ENCODE results near the gene PDGFA. TPM values are rescaled to one million over a fixed set of nuclear protein-coding genes. Genes with fewer than 3 reads are reported as not detected.

Gene PDGFA
- total RNA-seq, 1 donor from 2014 or later, result 78.8 TPM

DNA sequence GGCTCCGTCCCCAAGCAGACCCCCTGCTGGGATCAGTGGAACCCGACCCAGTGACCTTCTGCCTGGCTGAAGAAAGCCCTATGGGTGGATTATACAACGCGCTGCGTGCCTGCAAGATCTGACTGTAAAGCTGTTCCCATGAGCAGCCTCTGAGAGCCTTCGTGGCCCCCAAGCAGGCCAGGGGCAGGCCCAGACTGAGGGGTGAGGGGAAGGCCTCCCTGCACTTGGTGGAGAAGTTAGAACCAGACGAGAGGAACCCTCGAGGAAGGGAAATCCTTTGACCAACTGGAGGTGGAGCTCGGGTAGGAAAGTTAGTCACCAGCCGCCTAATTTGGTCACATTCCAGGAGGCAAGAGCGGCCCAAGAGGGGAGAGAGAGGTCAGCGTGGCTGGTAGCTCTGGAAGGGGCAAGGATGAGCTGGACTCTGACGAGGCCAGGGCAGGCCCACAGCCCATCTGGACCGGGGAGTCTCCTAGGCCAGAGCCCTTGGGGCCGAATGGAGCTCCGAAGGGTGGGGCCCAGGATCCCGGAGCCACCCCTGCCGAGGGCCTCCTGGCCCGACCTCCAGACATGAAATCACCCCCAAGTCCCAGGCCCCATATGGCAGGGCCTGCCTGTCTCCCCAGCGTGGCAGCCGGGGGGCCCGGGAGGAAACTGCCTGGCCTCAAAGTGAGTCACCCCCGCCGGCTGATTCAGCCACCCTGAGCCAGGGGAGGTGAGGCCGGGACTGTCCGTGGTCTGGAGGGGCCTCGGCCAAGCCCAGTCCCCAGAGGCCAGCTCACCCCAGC is 23.3 kb upstream of the PDGFA start:
- no peak for DNase-seq (ENCODE audit: low spot score in 2 of 2, unreplicated experiment in 2 of 2)
- Mint-ChIP-seq H3K27ac (peak overlapping the region; percentile 76), H3K4me1 (peaks cover 24% of the 10 kb centered on the region), H3K9me3 (peaks cover 5% of the 10 kb centered on the region), H3K4me3 (no peak overlapping the region), H3K36me3 (peaks cover 6% of the 10 kb centered on the region), H3K27me3 (ENCODE audit: low read depth) (no peaks in the 10 kb centered on the region)
- TF ChIP-seq, protein P1, sequence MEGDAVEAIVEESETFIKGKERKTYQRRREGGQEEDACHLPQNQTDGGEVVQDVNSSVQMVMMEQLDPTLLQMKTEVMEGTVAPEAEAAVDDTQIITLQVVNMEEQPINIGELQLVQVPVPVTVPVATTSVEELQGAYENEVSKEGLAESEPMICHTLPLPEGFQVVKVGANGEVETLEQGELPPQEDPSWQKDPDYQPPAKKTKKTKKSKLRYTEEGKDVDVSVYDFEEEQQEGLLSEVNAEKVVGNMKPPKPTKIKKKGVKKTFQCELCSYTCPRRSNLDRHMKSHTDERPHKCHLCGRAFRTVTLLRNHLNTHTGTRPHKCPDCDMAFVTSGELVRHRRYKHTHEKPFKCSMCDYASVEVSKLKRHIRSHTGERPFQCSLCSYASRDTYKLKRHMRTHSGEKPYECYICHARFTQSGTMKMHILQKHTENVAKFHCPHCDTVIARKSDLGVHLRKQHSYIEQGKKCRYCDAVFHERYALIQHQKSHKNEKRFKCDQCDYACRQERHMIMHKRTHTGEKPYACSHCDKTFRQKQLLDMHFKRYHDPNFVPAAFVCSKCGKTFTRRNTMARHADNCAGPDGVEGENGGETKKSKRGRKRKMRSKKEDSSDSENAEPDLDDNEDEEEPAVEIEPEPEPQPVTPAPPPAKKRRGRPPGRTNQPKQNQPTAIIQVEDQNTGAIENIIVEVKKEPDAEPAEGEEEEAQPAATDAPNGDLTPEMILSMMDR (IDR thresholded peaks at IDR 0.05; ENCODE audit: unreplicated experiment), result no peak

DNA sequence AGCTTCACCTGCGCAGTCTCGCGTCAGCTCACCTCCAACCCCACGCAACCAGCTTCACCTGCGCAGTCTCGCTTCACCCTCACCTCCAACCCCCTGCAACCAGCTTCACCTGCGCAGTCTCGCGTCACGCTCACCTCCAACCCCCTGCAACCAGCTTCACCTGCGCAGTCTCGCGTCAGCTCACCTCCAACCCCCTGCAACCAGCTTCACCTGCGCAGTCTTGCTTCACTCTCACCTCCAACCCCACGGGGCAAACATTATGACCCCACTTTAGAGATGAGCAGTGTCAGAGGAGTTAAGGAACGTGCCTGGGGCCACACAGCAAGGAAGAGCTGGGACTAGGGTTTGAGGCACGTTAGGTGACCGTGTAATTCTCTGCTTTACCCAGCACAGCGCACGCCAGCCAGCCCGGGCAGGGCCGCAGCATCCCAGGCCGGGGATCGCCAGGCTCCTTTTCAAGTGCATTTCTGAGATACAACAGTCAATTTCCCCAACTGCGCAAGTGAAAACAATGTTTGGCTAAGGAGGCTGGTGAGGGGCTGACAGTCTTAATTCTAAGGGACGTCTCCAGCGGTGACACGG is 22.6 kb upstream of the PDGFA start:
- Mint-ChIP-seq H3K4me3 (no peak overlapping the region), H3K4me1 (peaks cover 24% of the 10 kb centered on the region), H3K9me3 (peaks cover 5% of the 10 kb centered on the region), H3K27me3 (ENCODE audit: low read depth) (no peaks in the 10 kb centered on the region), H3K36me3 (peaks cover 6% of the 10 kb centered on the region), H3K27ac (peak overlapping the region; percentile 76)
- DNase-seq (ENCODE audit: low spot score in 2 of 2, unreplicated experiment in 2 of 2), result no peak
- TF ChIP-seq, protein P1 (IDR thresholded peaks at IDR 0.05; ENCODE audit: unreplicated experiment), result no peak

DNA sequence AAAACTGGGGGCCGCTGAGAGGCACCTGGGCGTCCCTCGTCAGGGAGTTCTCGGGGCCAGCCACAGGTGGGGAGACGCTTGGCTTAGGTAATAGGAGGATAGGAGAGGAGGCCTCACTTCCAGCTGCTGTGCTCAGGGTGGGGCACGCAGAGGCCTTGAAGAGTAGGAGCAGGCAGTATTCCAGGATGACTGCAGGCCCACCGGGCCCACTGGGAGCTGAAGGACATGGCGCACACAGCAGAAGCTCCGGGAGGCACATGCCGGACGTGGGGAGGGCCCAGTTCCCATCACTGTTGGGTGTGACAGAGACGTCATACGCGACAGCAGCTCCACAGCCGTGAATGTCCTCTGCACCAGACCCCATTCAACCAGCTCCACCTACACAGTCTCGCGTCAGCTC is 22.0 kb upstream of the PDGFA start:
- Mint-ChIP-seq H3K4me1 (peaks cover 24% of the 10 kb centered on the region), H3K9me3 (peaks cover 5% of the 10 kb centered on the region), H3K36me3 (peaks cover 4% of the 10 kb centered on the region), H3K27ac (peak overlapping the region; percentile 8), H3K27me3 (ENCODE audit: low read depth) (no peaks in the 10 kb centered on the region), H3K4me3 (no peak overlapping the region)
- TF ChIP-seq, protein P1 (IDR thresholded peaks at IDR 0.05; ENCODE audit: unreplicated experiment), result no peak
- no peak for DNase-seq (ENCODE audit: low spot score in 2 of 2, unreplicated experiment in 2 of 2)

DNA sequence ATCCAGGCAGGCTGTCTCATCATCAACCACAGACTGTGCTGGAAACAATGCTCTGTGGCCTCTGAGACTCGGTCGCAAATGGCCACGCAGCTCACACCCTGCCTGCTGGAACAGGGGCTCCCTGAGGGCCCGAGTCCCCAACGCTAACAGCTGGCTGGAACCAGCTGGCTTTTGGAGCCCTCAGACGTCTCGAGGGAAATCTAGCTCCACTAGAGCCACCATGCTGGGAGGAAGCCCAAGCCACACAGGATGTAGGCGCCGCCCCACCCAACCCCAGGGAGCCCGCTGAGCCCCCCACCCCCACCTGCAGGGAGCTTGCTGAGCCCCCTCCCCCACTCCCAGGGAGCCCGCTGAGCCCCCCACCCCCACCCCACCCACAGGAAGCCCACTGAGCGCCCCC is 21.4 kb upstream of the PDGFA start:
- DNase-seq (ENCODE audit: low spot score in 2 of 2, unreplicated experiment in 2 of 2), result no peak
- Mint-ChIP-seq H3K9me3 (peaks cover 5% of the 10 kb centered on the region), H3K4me1 (peaks cover 24% of the 10 kb centered on the region), H3K36me3 (peaks cover 4% of the 10 kb centered on the region), H3K27ac (no peak overlapping the region), H3K4me3 (no peak overlapping the region), H3K27me3 (ENCODE audit: low read depth) (no peaks in the 10 kb centered on the region)
- TF ChIP-seq, protein P1 (IDR thresholded peaks at IDR 0.05; ENCODE audit: unreplicated experiment), result no peak

DNA sequence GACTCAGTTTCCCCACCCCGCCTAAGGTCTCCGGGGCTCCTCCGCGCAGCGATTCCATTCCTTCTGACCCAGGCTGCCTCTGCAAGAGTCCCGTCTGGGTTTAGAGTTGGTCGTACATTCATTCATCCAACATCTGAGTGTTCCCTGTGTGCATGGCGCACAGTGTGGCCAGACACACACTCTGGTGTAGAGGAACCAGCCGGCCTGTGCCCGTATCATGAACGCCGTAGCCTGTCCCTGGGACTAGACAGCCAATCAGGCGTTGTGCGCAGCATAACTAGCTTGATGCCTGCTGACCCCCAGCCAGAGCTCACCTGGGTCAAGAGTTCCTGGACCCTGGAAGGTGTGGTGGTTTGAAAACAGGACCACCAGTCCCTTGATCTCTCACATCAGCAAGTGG is 20.9 kb upstream of the PDGFA start:
- H3K36me3 Mint-ChIP-seq, result peaks cover 4% of the 10 kb centered on the region
- H3K9me3 Mint-ChIP-seq, result peaks cover 5% of the 10 kb centered on the region
- no peaks in the 10 kb centered on the region for H3K27me3 Mint-ChIP-seq (ENCODE audit: low read depth)
- peak overlapping the region; percentile 76 for H3K27ac Mint-ChIP-seq
- TF ChIP-seq, protein P1 (IDR thresholded peaks at IDR 0.05; ENCODE audit: unreplicated experiment), result no peak
- no peak for DNase-seq (ENCODE audit: low spot score in 2 of 2, unreplicated experiment in 2 of 2)
- peaks cover 24% of the 10 kb centered on the region for H3K4me1 Mint-ChIP-seq
- no peak overlapping the region for H3K4me3 Mint-ChIP-seq

Data from mesothelial cell of epicardium (in vitro differentiated cells).